Brain microvascular endothelial cell (primary cell): ENCODE measurements around the gene SIVA1.

Source experiments
- DNase-seq: peaks from one replicate; pipeline ENCODE4 v3.0.0-alpha.2; 2020
- H3K27ac ChIP-seq: fragments of 250-450 bp; sonication (Bioruptor Pico); 2 replicates; pipeline ENCODE4 v1.5.1; 2020; ENCODE audit warnings: mild to moderate bottlenecking, moderate library complexity
- H3K27me3 ChIP-seq: fragments of 250-450 bp; sonication (Bioruptor Pico); replicated peaks from 2 replicates; pipeline ENCODE4 v1.5.1; 2020; ENCODE audit warnings: mild to moderate bottlenecking
- H3K36me3 ChIP-seq: fragments of 250-450 bp; sonication (Bioruptor Pico); replicated peaks from 2 replicates; pipeline ENCODE4 v1.5.1; 2020; ENCODE audit warnings: mild to moderate bottlenecking
- H3K4me3 ChIP-seq: 2 replicates; pipeline ENCODE4 v1.5.1; 2011; ENCODE audit warnings: low read depth, mild to moderate bottlenecking, control low read depth, low read length, moderate library complexity
- CTCF ChIP-seq: IDR thresholded peaks from 2 replicates; pipeline ENCODE4 v1.5.1; 2011; ENCODE audit warnings: low read depth, mild to moderate bottlenecking, moderate library complexity, low read length, control low read depth, inconsistent platforms; ENCODE audit errors: missing control alignments
- in situ Hi-C: cut with HindIII; loops from 2 replicates; pipeline ENCODE4 v1.10.0; 2017; ENCODE audit warnings: low sequenced_read_pairs, low pct_ligation_motif_present

SIVA1 gene

GRCh38 chr14:104804481-104805325 lies 51.8 kb downstream of the SIVA1 start:
- DNase-seq: no peak
- Histone ChIP-seq H3K4me3 (no peak overlapping the region), H3K27me3 (no peaks in the 10 kb centered on the region), H3K27ac (no peak overlapping the region), H3K36me3 (no peaks in the 10 kb centered on the region)
- in situ Hi-C loops: no loop called here
- TF ChIP-seq CTCF: no peak

GRCh38 chr14:104805326-104805678 lies 52.4 kb downstream of the SIVA1 start:
- Histone ChIP-seq H3K27ac (no peak overlapping the region), H3K36me3 (no peaks in the 10 kb centered on the region), H3K4me3 (no peak overlapping the region), H3K27me3 (no peaks in the 10 kb centered on the region)
- DNase-seq: peak; percentile 79
- in situ Hi-C loops: no loop called here
- no peak for TF ChIP-seq CTCF

DNA sequence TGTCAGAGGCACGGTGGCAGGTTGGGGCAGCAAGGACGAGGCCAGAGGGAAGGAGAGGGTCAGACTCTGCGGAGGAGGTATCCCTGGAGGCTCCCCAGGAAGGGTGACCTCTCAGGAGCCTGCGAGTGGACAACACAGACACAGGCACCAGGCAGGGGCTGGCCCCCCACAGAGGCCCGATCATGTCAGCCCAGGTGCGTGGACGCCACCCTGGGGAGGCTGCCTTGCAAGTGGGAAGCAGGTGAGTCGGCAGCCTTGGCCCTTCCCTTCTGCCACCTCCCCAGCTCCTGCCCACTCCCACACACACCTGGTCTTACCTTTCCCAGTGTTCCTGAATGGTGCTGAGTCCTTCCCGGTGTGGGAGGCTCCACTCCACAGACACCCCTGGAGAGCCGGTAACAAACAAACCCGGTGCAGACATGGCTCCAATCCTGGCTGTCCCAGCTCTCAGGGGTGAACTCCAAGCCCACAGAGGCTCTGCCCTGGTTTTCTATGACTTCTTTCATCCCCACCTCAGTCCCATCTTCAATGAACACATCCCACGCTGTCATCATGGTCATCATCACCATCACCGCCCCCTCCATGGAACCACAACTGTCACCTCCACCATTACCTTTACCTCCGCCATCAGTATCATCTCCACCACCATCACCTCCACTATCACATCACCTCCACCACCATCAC lies 53.1 kb downstream of the SIVA1 start:
- in situ Hi-C loops: no loop called here
- no peaks in the 10 kb centered on the region for H3K27me3 ChIP-seq
- no peak overlapping the region for H3K4me3 ChIP-seq
- TF ChIP-seq CTCF: no peak
- no peak for DNase-seq
- no peaks in the 10 kb centered on the region for H3K36me3 ChIP-seq
- no peak overlapping the region for H3K27ac ChIP-seq

DNA sequence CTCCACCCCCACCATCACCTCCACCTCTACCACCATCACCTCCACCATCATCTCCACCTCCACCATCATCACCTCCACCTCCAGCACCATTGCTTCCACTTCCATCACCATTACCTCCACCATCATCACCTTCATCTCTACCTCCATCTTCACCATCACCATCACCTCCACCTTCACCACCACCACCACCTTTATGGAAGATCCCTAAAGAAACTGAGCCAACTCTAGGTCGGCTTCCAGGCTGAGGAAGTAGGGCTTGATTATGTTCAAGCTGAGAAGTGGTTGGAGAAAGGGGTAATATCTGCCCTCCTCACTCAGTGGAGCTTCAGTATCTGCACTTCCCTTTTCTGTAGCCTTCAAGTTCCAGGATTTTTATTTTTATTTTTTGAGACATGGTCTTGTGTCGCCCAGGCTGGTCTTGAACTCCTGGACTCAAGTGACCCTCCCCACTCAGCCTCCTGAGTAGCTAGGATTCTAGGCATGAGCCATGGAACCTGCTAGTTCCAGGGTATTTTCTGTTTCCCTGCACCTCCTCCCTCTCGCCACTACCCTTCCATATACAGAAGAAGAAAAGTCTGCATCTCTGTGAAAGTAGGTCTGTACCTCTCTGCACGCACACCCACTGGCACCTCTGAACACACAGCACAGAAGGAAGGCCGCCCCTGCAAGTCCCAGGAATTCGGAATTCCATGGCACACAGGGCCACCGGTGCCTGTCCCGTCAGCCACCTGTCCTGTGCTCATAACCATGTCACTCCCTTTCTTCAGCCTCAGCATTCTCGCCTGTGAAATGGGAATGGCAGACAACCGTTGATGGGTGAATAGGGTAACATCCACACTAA lies 53.9 kb downstream of the SIVA1 start:
- TF ChIP-seq CTCF: no peak
- in situ Hi-C loops: no loop called here

GRCh38 chr14:104808456-104808855 lies 55.5 kb downstream of the SIVA1 start:
- no peak for DNase-seq
- no peak for TF ChIP-seq CTCF
- in situ Hi-C loops: no loop called here
- no peak overlapping the region for H3K4me3 ChIP-seq
- H3K36me3 ChIP-seq: no peaks in the 10 kb centered on the region
- H3K27me3 ChIP-seq: no peaks in the 10 kb centered on the region
- H3K27ac ChIP-seq: no peak overlapping the region

More for the DNA sequence above, 53.9 kb downstream of the SIVA1 start:
- DNase-seq: no peak
- H3K27me3 ChIP-seq: no peaks in the 10 kb centered on the region
- H3K27ac ChIP-seq: no peak overlapping the region
- no peak overlapping the region for H3K4me3 ChIP-seq
- H3K36me3 ChIP-seq: no peaks in the 10 kb centered on the region
